ENCODE measurements around the gene PCYOX1L.

The PCYOX1L gene, protein sequence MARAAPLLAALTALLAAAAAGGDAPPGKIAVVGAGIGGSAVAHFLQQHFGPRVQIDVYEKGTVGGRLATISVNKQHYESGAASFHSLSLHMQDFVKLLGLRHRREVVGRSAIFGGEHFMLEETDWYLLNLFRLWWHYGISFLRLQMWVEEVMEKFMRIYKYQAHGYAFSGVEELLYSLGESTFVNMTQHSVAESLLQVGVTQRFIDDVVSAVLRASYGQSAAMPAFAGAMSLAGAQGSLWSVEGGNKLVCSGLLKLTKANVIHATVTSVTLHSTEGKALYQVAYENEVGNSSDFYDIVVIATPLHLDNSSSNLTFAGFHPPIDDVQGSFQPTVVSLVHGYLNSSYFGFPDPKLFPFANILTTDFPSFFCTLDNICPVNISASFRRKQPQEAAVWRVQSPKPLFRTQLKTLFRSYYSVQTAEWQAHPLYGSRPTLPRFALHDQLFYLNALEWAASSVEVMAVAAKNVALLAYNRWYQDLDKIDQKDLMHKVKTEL

DNA sequence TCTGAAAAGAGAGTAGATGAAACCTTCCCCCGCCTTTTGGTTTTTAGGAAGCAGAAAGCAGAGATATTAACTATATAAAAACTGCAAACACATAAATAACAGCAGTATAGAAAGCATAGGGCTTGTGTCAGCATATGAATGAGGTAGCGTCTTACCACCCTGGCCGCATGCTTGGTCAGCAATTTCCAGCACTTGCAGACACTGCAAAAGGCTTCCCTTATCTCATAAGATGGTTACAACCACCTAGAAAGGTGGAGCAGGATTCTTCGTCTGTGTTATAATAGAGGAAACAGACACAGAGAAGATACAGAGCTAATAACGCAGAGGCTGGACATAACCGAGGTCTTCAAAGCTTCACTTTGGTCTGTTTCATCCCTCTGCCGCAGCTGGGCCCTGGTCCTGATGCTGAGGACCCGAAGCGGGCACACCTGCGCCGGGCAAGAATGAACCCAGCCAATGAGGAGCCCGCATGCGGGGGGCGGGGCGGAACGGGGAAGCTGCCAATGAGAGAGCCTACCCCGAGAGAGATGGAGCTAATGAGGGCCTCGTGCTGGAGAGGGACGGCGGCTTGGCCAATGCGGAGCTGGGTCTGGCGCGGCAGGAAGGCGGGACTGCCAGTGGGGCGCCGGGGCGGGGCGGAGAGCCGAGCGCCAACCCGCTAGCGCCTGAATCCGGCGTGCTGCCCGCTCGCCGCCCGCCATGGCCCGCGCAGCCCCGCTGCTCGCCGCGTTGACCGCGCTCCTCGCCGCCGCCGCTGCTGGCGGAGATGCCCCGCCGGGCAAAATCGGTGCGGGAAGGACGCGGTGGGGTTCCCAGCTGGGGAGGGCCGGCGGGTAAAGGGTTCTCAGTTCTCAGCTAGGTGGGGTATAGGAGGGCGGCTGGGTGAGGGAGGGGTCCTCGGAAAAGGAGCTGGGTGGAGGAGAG, at the start of gene PCYOX1L:
PCYOX1L (plus strand) TSS at position 677 of the 924 bp plus-strand sequence; CDS start at position 700, 23 bp downstream.
- DNase-seq (ENCODE audit: low read depth) = peak; percentile 87

DNA sequence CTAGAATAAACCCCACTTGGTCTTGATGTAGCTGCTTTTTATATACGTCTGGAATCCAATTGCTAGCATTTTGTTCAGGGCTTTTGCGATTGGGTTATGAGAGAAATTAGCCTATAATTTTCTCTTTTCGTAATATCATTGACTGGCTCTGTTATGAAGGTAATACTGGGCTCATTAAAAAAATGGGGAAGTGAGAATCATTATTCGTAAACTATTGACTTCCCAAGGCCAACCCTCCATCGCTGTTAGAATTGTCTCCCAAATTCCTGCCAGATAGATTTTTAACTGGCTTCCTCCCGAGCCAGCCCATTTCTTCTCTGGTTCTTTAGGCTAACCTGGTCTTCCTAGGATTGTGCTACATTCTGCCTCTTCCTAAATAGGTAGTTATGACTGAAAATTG, 48.5 kb upstream of the PCYOX1L start:
- DNase-seq (ENCODE audit: low read depth) = no peak

DNA sequence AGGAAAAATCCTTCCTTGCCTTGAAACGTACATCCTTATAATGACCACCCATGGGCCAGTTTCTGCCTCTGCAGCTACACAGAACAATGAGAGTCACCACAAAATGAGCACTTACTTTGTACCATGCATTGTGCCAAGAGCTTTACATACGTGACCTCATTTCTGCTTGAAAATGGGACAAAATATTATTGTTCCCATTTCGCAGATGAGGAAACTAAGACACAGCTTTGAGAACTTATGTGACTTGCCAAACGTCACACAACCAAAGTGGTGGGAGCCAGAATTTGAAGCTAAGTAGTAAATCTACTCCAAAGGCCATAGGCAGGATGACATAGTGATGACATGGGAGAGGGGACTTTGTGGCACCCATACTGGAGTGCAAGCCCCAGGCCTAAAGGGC, 47.4 kb upstream of the PCYOX1L start:
- DNase-seq (ENCODE audit: low read depth) = no peak

DNA sequence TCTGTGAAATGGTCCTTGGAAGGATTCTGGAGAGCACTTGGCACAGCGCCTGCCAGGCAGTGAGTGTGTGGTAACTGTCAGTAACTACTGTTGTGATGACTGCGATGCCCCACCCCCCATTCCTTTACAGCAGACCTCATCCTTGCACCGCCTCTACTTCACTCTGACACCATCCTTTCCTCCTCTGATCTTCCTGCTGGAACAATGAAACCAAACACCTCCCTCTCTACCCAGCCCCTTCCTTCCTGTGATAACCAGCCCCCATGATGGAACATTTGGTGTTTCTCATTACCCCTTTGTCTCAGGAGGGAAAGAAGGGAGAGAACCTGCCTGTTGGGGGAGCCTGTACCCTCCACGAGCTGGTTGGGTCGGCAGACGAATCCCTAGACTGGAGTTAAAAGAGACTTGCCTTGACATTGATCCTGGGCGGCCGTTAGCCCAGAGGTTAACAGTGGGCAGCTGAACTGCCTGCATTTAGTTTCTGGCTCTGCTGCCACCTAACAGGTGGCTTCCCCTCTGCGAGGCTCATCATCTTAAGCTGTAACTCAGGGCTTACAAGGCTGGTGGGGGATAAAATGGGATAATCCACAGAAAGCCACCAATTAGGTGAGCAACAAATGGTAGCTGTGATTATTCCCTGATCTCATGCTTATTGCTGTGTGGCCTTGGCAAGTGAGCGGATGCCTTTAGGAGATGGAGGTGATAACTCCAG, 46.7 kb upstream of the PCYOX1L start:
- DNase-seq (ENCODE audit: low read depth) = no peak

DNA sequence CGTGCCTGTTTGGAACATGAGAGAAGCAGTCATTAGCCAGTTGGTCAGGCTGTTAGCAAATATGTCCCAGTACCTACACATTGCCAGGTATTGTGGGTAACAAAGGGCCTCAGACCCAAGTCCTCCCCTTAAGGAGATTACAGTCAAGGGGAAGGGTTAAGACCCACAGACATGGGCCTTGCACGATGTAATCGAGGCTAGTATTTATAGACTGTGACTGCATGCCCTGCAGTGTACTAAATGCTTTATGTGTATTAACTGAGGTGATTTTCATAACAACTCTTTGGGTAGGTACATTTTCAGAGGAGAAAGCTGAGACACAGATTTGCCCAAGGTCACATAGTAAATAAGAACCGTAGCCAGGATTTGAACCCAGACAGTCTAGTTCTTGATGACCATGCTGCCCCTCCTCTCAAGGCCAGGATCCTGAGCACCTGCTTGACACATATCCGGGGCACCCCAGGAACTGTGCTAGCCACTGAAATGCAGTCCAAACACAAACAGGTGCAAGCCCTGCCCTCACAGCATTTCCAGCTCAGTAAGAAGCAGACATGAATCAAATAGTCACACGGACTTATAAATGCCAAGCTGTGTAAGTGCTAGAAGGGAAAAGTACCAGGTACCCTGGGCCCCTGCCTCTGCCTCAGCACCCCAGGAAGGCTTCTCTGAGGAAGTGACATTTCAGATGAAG, 44.5 kb upstream of the PCYOX1L start:
- DNase-seq (ENCODE audit: low read depth) = no peak

DNA sequence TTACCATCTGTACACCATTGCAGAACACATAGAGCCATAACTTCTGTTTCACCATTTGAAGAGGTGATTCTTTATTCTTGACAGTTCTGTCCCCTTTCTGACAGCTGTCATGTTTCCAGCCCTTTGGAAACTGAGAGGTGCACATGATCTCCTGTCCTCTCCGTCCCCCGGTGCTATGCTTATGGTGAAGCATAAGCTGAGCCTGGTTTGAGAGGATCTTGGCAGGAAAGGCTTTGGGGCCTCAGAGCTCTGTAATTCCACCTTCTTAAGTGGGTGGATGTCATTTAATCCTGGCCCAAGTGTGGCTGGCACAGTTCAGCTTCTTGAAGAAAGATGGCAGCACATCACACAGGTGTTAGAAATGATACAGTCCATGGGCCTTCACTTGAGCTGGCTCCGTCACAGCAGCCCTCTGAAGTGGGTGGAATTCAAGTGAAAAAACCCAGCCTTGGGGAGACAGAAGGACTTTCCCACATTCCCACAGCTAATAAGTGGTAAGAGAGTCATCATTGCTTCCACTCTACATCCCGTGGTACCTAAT, 43.2 kb upstream of the PCYOX1L start:
- DNase-seq (ENCODE audit: low read depth) = no peak

DNA sequence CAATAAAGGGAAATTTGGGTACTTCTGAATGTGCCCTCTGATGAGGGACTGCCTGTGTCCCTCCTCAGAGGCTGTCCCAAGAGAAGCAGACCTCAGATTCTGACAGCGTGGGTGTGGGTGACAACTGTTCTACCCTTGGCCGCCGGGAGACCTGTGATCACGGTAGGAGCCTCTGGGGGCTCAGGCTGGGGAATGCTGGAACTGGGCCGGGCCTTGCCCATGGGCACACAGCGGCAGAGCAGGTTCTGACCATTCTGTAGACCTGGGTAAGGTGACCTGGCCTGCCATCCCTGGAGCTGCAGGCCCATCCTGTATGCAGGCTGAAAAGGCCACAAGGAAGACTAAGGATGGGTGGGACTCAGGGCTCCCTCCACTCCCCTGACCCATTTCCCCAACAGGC, 42.1 kb upstream of the PCYOX1L start:
- no peak for DNase-seq (ENCODE audit: low read depth)

DNA sequence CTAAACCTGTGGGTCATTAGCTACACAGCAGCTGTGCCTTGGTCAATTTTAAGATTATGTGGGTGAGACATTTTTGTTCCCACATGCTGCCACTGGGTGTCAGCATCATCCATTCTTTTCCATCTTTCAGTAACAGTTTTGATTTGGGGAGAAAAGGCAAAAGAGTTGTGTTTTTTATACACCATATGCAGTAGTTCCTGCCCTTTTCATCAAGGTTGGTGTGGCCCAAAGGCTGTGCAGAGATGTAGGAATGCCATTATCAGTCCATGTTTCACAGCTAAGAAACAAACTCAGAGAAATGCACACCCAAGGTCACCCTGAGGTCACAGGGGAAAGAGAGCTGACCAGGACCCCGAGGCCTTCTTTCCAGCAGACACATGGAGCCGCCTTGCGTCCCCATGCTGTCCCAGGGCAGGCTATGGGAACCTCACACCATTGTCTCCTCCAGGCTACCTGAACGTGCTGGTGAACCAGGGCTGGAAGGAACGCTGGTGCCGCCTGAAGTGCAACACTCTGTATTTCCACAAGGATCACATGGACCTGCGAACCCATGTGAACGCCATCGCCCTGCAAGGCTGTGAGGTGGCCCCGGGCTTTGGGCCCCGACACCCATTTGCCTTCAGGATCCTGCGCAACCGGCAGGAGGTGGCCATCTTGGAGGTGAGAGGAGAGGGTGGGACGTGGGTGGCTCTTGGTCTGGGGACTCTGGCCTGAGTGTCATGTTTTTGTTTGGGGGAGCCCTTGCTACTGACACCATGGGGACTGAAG, 40.4 kb upstream of the PCYOX1L start:
- DNase-seq (ENCODE audit: low read depth) = no peak

DNA sequence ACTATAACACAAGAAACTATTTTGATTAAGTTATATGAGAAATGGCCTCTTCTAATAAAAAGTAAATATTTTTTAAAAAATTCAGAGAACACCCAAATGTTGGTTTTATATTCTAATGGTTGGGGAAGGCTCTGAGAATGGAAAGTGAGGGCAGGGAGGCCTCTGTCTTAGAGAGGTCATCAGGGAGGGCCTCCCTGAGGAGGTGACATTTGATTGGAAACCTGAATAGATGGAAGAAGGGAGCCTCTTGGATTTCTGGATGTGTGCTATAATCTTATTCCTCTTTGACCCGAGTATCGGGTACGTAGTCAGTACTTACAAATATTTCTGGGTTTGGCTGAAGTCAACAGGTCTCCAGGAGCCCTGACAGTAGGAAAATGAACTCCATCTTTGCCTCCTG, 38.7 kb upstream of the PCYOX1L start:
- no peak for DNase-seq (ENCODE audit: low read depth)

DNA sequence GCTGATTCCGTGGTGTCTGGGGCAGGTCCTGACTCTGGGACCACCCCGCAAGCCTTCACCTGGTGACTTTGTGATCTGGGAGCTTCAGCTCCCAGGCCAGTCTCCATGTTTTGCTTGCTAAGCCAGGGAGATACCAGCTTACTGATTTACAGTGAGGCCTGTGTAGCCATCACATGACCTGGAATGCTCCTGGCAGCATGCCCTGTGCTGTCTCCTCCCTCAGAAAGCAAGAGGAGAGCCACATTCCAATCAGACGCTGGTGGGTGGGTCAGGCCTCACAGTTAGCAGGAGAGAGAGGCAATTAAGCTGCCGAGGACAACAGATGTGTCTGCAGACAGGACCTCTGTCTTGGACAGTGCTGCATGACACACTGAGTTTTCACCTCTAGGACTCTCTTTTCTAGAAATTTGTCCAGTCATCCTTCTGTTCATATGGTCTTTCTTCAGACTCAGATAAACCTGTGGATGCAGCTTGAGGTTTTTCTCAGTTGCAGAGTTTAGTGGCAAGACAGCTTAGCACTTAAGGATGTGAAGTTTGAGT, 37.0 kb upstream of the PCYOX1L start:
- no peak for DNase-seq (ENCODE audit: low read depth)

DNA sequence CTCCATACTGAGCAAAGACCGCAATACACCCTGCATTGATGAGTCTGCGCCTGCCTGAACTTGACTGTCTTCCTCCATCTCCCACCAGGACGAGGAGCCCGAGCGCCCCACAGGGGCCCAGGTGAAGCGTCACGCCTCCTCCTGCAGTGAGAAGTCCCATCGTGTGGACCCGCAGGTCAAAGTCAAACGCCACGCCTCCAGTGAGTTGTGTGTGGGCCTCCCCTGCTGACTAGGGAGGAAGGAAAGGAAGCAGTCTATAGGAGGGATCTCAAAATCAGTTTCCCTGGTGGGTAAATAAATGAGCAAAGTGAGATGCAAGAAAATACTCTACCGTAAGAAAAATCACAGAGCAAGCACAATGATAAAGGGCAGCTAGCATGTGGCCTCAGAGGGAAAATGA, 35.3 kb upstream of the PCYOX1L start:
- DNase-seq (ENCODE audit: low read depth) = no peak

DNA sequence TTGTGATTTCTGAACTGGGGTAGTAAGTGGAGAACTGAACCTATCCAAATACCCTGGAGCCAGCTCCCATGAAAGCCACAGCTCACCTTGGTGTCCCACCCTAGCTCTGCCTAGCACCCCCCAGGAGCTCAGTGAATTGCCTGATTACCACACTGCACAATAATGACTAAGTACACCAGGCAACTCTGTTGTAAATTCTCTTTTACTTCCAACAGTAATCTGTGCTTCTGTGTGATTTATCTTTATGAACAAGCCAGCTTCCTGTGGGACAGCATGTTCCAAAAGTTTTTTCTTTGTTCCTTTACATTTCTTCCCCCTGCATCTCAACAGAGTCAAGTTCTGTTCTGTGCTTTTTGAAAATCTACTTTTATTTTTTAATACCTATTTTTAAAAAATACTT, 34.6 kb upstream of the PCYOX1L start:
- DNase-seq (ENCODE audit: low read depth) = no peak

DNA sequence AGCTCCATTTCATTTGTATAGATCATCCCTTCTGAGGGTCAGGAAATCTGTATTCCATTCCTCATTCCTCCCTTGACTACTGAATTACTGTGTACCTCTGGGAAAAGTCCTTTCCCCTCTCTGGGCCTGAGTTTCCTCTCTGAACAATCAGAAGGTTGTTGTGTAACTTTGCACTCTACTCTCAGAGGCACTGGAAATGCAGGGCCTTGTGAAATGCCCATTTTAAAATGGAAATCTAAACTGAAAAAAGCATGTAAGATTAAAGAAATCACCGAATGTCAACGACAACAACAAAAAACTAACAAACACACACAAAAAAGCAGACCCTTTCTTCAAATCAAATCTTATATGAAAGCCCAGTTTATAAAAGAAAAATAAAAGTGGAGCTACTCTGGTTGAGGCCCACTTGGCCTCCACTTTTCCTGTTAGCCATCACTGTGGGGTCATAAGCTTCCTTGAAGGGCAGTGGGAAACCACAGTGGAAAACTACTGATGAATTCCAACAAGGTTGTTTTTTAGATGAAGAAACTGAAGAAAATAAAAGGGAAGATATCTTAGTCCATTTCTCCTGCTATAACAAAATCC, 34.1 kb upstream of the PCYOX1L start:
- DNase-seq (ENCODE audit: low read depth) = no peak

DNA sequence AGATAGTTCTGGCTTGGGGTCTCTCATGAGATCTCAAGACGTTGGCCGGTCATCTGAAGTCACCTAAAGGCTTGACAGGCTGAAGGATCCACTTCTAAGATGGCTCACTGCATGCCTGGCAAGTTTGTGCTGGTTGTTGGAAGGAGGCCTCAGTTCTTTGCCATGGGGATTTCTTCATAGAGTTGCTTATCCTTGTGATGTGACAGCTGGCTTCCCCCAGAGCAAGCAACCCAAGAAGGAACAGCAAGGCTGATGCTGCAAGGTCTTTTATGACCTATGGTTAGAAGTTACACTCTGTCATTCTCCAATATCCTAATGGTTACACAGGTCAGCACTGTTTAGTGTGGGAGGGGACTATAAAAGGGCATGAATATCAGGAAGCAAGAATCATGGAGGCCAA, 33.2 kb upstream of the PCYOX1L start:
- DNase-seq (ENCODE audit: low read depth) = no peak

DNA sequence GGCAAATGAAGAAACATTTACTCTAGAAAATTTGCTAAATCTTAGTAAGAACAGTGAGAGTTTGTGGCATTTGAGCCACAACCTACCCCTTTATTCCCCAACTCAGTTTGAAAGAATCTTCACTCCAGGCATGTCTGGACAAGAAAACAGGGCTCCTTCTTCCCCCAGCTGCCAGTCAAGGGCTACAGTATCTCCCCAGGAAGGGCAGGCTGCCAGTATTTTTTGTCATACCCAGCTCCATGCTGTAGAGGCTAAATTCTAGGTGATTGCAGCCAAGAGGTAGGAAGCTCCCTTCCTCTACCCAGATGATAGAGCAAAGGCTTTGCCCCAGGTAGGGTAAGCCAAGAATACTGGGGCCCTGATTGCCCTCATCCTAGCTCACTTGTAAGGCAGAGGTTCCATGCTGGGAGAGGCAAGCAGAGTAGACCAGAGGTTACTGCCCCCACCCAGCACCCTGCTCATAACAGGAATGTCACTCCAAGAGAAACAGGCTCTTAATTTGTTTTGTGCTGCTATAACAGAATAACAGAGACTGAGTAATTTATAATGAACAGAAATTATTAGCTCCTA, 32.6 kb upstream of the PCYOX1L start:
- DNase-seq (ENCODE audit: low read depth) = no peak

DNA sequence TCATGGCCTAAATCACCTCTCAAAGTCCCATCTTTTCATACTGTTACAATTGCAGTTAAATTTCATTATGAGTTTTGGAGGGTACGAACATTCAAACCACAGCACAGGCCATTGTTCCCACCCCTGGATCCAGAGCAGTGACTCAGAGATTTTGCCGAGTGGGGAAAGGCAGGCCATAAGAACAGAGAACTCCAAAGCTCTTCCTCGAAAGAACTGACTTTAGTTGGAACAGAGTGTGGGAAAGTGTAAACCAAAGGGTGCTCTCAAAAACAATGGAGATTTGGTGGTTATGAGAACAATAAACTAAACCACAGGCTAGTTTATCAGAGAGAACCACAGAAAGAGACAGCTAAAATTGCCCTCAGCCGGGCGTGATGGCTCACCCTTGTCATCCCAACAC, 32.0 kb upstream of the PCYOX1L start:
- no peak for DNase-seq (ENCODE audit: low read depth)

DNA sequence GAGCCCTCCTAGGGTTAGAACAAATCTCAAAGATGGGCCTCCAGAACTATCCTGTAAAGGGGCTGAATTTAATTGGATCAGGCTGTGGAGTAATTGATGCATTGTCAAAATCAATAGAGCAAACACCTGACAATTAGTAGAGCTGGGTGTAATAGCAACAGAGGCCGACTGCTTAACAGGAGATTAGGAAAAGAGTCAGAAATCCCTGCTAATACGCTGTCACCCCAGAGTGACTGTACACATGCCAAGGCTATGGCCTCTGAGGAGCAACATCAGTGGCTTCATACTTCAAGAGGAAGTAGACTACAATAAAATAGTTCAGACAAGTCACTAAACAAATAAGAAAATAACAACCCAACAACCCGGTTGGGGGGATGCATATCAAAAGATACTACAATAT, 31.2 kb upstream of the PCYOX1L start:
- DNase-seq (ENCODE audit: low read depth) = no peak

DNA sequence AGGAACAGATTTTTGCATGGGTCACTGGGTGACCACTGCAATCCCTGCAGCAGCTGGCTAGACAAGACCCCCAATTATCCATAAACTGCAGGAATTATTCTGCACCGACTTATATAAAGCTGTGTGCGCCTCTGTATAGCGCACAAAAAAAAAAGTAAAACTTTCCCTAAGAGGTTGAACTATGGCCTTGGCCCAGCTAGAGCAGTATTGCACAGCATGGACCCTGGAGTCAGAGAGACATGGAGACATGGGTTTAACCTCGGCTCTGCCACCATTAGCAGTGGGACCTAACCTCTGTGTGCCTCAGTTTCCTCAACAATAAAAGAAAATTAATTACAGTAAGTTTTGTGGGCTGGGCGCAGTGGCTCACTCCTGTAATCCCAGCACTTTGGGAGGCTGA, 29.7 kb upstream of the PCYOX1L start:
- no peak for DNase-seq (ENCODE audit: low read depth)

DNA sequence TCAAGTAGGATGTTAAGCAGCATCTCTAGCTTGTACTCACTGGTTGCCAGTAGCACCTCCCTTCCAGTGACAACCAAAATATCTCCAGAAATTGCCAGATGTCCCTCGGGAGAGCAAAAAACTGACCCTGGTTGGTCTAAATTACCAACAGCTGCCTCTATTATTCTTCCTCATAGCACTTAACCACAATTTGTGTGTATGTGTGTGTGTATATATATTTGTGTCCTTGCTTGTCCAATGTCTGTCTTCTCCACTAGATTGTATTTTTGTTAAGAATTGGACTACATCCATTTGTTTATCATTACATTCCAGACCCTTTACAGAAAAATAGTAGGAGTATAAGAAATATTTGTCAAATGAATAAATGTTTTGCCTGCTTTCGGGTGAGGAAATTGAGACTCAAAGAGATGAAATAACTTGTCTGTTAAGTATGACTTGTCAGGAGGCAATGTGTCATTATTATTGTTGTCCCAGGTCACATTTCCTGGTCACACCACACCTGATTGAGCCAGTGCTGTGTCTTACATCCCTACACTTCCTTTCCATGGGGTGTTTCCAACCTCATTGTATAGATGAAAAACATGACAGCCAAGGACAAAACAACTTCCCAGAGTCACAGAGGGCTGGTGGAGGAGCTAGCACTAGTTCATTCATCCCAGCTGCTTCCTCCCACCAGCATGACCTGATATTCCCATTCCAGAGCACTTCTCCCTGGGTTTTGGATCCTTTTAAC, 24.0 kb upstream of the PCYOX1L start:
- DNase-seq (ENCODE audit: low read depth) = no peak

Measured in stimulated activated CD8-positive, alpha-beta memory T cell treated with anti-CD3 and anti-CD28 coated beads, Interleukin-12 subunit alpha, Interleukin-12 subunit beta, amount 100 ng/mL, for 4 hours (primary cell).